Measurements from ENCODE around the gene KLHDC1. TPM values are rescaled to one million over a fixed set of nuclear protein-coding genes. Genes with fewer than 3 reads are reported as not detected.

The KLHDC1 gene
- total and polyA plus RNA-seq, 9 of the 15 experiments (the other 6 are each of a cell fraction or from before 2014, with no cell fraction given) = 0.08 to 0.41 (median 0.18) TPM

- TF ChIP-seq, protein P1, sequence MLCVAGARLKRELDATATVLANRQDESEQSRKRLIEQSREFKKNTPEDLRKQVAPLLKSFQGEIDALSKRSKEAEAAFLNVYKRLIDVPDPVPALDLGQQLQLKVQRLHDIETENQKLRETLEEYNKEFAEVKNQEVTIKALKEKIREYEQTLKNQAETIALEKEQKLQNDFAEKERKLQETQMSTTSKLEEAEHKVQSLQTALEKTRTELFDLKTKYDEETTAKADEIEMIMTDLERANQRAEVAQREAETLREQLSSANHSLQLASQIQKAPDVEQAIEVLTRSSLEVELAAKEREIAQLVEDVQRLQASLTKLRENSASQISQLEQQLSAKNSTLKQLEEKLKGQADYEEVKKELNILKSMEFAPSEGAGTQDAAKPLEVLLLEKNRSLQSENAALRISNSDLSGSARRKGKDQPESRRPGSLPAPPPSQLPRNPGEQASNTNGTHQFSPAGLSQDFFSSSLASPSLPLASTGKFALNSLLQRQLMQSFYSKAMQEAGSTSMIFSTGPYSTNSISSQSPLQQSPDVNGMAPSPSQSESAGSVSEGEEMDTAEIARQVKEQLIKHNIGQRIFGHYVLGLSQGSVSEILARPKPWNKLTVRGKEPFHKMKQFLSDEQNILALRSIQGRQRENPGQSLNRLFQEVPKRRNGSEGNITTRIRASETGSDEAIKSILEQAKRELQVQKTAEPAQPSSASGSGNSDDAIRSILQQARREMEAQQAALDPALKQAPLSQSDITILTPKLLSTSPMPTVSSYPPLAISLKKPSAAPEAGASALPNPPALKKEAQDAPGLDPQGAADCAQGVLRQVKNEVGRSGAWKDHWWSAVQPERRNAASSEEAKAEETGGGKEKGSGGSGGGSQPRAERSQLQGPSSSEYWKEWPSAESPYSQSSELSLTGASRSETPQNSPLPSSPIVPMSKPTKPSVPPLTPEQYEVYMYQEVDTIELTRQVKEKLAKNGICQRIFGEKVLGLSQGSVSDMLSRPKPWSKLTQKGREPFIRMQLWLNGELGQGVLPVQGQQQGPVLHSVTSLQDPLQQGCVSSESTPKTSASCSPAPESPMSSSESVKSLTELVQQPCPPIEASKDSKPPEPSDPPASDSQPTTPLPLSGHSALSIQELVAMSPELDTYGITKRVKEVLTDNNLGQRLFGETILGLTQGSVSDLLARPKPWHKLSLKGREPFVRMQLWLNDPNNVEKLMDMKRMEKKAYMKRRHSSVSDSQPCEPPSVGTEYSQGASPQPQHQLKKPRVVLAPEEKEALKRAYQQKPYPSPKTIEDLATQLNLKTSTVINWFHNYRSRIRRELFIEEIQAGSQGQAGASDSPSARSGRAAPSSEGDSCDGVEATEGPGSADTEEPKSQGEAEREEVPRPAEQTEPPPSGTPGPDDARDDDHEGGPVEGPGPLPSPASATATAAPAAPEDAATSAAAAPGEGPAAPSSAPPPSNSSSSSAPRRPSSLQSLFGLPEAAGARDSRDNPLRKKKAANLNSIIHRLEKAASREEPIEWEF (CRISPR knock-in tag; IDR thresholded peaks at IDR 0.05) = no peak
- TF ChIP-seq ZNF3 (CRISPR knock-in tag; IDR thresholded peaks at IDR 0.05) (no peak), LARP7 (IDR thresholded peaks at IDR 0.05) (no peak), SREBF2 (CRISPR knock-in tag; IDR thresholded peaks at IDR 0.05) (no peak), PREB (CRISPR knock-in tag; IDR thresholded peaks at IDR 0.05) (no peak), HMG20B (CRISPR knock-in tag; IDR thresholded peaks at IDR 0.05) (no peak), NEUROD1 (IDR thresholded peaks at IDR 0.05; ENCODE audit: borderline replicate concordance, low read depth, low read length, partially characterized antibody) (no peak), KDM4B (IDR thresholded peaks at IDR 0.05; ENCODE audit: borderline replicate concordance in 2 of 2, low read depth in 1 of 2) (no peak), GATAD2A (IDR thresholded peaks at IDR 0.05) (no peak), ZNF239 (CRISPR knock-in tag; IDR thresholded peaks at IDR 0.05) (no peak), PHF21A (IDR thresholded peaks at IDR 0.05; ENCODE audit: borderline replicate concordance, low read depth) (no peak), PHB2 (IDR thresholded peaks at IDR 0.05; ENCODE audit: low read depth) (no peak), HDAC3 (IDR thresholded peaks at IDR 0.05; ENCODE audit: borderline replicate concordance, partially characterized antibody) (no peak)
- TF ChIP-seq, protein P2, sequence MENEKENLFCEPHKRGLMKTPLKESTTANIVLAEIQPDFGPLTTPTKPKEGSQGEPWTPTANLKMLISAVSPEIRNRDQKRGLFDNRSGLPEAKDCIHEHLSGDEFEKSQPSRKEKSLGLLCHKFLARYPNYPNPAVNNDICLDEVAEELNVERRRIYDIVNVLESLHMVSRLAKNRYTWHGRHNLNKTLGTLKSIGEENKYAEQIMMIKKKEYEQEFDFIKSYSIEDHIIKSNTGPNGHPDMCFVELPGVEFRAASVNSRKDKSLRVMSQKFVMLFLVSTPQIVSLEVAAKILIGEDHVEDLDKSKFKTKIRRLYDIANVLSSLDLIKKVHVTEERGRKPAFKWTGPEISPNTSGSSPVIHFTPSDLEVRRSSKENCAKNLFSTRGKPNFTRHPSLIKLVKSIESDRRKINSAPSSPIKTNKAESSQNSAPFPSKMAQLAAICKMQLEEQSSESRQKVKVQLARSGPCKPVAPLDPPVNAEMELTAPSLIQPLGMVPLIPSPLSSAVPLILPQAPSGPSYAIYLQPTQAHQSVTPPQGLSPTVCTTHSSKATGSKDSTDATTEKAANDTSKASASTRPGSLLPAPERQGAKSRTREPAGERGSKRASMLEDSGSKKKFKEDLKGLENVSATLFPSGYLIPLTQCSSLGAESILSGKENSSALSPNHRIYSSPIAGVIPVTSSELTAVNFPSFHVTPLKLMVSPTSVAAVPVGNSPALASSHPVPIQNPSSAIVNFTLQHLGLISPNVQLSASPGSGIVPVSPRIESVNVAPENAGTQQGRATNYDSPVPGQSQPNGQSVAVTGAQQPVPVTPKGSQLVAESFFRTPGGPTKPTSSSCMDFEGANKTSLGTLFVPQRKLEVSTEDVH (IDR thresholded peaks at IDR 0.05; ENCODE audit: low read depth, partially characterized antibody) = peak; percentile 81
- TF ChIP-seq, protein P3, sequence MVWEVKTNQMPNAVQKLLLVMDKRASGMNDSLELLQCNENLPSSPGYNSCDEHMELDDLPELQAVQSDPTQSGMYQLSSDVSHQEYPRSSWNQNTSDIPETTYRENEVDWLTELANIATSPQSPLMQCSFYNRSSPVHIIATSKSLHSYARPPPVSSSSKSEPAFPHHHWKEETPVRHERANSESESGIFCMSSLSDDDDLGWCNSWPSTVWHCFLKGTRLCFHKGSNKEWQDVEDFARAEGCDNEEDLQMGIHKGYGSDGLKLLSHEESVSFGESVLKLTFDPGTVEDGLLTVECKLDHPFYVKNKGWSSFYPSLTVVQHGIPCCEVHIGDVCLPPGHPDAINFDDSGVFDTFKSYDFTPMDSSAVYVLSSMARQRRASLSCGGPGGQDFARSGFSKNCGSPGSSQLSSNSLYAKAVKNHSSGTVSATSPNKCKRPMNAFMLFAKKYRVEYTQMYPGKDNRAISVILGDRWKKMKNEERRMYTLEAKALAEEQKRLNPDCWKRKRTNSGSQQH (CRISPR knock-in tag; IDR thresholded peaks at IDR 0.05) = no peak
These were observed 4.8 kb upstream of the KLHDC1 start, which contains the start of gene POLE2 (continued) for GRCh38 chr14:49687942-49688700.

Data from K562 (cell line).